ENCODE measurements around the gene ARID5A. TPM values are rescaled to one million over a fixed set of nuclear protein-coding genes. Genes with fewer than 3 reads are reported as not detected.

The ARID5A gene
- total RNA-seq, 1 experiment from 2014 or later, result 7.3 TPM

GRCh38 chr2:96499061-96499960, 37.2 kb upstream of the ARID5A start:
- Histone ChIP-seq H3K27me3 (replicated peaks; ENCODE audit: insufficient read depth, low read depth, low read length, poor library complexity) (peaks cover 23% of the 10 kb centered on the region), H3K9me3 (ENCODE audit: low read depth, low read length, poor library complexity, severe bottlenecking) (peaks cover 6% of the 10 kb centered on the region), H3K36me3 (ENCODE audit: insufficient read depth, low read length, poor library complexity, severe bottlenecking) (no peaks in the 10 kb centered on the region), H3K27ac (ENCODE audit: low read depth, low read length, poor library complexity, severe bottlenecking) (no peak overlapping the region), H3K4me3 (ENCODE audit: low read depth, low read length, poor library complexity, severe bottlenecking) (no peak overlapping the region), H3K4me1 (ENCODE audit: insufficient read depth, low read length, poor library complexity, severe bottlenecking) (peaks cover 3% of the 10 kb centered on the region)
- ChIA-PET POLR2A (ENCODE audit: low non-redundant PET) (no interaction called here), CTCF (no interaction called here)
- TF ChIP-seq, protein P1, sequence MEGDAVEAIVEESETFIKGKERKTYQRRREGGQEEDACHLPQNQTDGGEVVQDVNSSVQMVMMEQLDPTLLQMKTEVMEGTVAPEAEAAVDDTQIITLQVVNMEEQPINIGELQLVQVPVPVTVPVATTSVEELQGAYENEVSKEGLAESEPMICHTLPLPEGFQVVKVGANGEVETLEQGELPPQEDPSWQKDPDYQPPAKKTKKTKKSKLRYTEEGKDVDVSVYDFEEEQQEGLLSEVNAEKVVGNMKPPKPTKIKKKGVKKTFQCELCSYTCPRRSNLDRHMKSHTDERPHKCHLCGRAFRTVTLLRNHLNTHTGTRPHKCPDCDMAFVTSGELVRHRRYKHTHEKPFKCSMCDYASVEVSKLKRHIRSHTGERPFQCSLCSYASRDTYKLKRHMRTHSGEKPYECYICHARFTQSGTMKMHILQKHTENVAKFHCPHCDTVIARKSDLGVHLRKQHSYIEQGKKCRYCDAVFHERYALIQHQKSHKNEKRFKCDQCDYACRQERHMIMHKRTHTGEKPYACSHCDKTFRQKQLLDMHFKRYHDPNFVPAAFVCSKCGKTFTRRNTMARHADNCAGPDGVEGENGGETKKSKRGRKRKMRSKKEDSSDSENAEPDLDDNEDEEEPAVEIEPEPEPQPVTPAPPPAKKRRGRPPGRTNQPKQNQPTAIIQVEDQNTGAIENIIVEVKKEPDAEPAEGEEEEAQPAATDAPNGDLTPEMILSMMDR (conservative IDR thresholded peaks at IDR 0.05; ENCODE audit: low read depth, low read length), result no peak
- no peak for TF ChIP-seq EZH2 (IDR thresholded peaks at IDR 0.05; ENCODE audit: borderline replicate concordance, low read depth, low read length, poor library complexity, severe bottlenecking)
- DNase-seq (ENCODE audit: low spot score), result no peak
- no TSS peak for BruUV-seq (replicated peaks)
- intact Hi-C loops (cut with micrococcal nuclease; ENCODE audit: unreplicated experiment), result no loop called here

DNA sequence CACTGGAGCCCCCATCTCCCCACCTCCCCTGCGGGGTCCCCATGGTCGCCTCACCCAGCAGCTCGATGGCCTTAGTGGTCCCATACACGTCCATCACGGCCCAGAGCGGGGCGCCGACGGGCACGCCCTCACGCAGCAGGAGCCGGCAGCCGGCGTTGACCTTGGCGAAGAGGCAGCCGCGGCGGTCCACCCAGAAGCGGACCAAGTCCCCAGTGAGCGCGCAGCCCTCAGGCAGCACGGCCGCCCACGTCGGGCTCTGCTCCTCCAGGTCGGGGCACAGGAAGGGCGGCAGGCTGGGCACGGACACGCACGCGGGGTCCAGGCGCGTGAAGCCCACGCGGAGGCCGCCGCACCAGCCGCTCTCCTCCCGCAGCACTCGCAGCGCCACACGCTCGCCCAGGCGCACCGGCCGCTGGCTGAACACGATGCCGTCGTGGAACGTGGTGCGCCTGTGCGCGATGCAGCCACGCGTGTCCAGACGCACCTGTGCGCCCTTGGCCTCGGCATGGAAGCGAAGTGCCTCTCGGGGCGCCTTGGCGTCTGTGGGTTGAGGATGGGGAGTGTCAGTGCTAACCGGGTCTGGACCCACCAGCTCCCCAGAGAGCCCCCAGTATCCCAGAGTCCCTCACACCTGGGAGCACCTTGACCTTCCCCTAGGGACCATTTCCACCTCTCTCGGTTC, 36.0 kb upstream of the ARID5A start:
- no peak overlapping the region for H3K4me3 ChIP-seq (ENCODE audit: low read depth, low read length, poor library complexity, severe bottlenecking)
- TF ChIP-seq, protein P1 (conservative IDR thresholded peaks at IDR 0.05; ENCODE audit: low read depth, low read length), result no peak
- TF ChIP-seq EZH2 (IDR thresholded peaks at IDR 0.05; ENCODE audit: borderline replicate concordance, low read depth, low read length, poor library complexity, severe bottlenecking), result no peak
- H3K4me1 ChIP-seq (ENCODE audit: insufficient read depth, low read length, poor library complexity, severe bottlenecking), result peaks cover 3% of the 10 kb centered on the region
- H3K36me3 ChIP-seq (ENCODE audit: insufficient read depth, low read length, poor library complexity, severe bottlenecking), result no peaks in the 10 kb centered on the region
- DNase-seq (ENCODE audit: low spot score), result no peak
- peaks cover 23% of the 10 kb centered on the region for H3K27me3 ChIP-seq (replicated peaks; ENCODE audit: insufficient read depth, low read depth, low read length, poor library complexity)
- ChIA-PET CTCF (no interaction called here), POLR2A (ENCODE audit: low non-redundant PET) (interaction anchor here (0.6 kb wide), 1 partner anchor 68 kb away, joined by 3 read pairs; no protein-coding TSS in a partner anchor)
- intact Hi-C loops (cut with micrococcal nuclease; ENCODE audit: unreplicated experiment), result no loop called here
- H3K27ac ChIP-seq (ENCODE audit: low read depth, low read length, poor library complexity, severe bottlenecking), result no peak overlapping the region
- peaks cover under 1% of the 10 kb centered on the region for H3K9me3 ChIP-seq (ENCODE audit: low read depth, low read length, poor library complexity, severe bottlenecking)
- BruUV-seq (replicated peaks), result no TSS peak

- no peak overlapping the region for H3K4me3 ChIP-seq (ENCODE audit: low read depth, low read length, poor library complexity, severe bottlenecking)
- no peaks in the 10 kb centered on the region for H3K36me3 ChIP-seq (ENCODE audit: insufficient read depth, low read length, poor library complexity, severe bottlenecking)
- peaks cover 23% of the 10 kb centered on the region for H3K27me3 ChIP-seq (replicated peaks; ENCODE audit: insufficient read depth, low read depth, low read length, poor library complexity)
- intact Hi-C loops (cut with micrococcal nuclease; ENCODE audit: unreplicated experiment), result no loop called here
- DNase-seq (ENCODE audit: low spot score), result no peak
- no peaks in the 10 kb centered on the region for H3K4me1 ChIP-seq (ENCODE audit: insufficient read depth, low read length, poor library complexity, severe bottlenecking)
- ChIA-PET POLR2A (ENCODE audit: low non-redundant PET) (interaction anchor here (0.6 kb wide), 1 partner anchor 69 kb away, joined by 3 read pairs; no protein-coding TSS in a partner anchor), CTCF (no interaction called here)
- H3K27ac ChIP-seq (ENCODE audit: low read depth, low read length, poor library complexity, severe bottlenecking), result no peak overlapping the region
- H3K9me3 ChIP-seq (ENCODE audit: low read depth, low read length, poor library complexity, severe bottlenecking), result no peaks in the 10 kb centered on the region
- no TSS peak for BruUV-seq (replicated peaks)
- TF ChIP-seq, protein P1 (conservative IDR thresholded peaks at IDR 0.05; ENCODE audit: low read depth, low read length), result no peak
- TF ChIP-seq EZH2 (IDR thresholded peaks at IDR 0.05; ENCODE audit: borderline replicate concordance, low read depth, low read length, poor library complexity, severe bottlenecking), result no peak
These were observed 35.1 kb upstream of the ARID5A start for GRCh38 chr2:96501471-96501874.
